ENCODE data around the gene SSH3. TPM values are rescaled to one million over a fixed set of nuclear protein-coding genes. Genes with fewer than 3 reads are reported as not detected.

Gene SSH3
- total and polyA plus RNA-seq, 2 of the 8 experiments (the other 6 are each of a cell fraction or from before 2014, with no cell fraction given) = 16.9 to 19.8 TPM

DNA sequence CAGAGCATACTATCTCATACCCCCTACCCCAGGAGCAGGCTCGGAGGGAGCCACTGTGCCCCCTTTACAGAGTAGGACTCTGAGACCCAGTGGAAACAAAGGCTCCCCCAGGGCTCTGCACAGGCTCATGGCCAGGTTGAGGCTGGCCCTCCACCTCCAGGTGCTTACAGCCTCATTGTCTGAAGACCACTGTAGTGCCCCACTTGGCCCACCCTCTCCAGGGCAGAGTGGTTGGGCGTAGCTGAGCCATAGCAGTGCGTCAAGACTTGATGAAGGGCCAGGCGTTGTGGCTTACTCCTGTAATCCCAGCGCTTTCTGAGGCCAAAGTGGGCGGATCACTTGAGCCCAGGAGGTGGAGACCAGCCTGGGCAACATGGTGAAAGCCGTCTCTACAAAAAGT is 12.5 kb upstream of the SSH3 start (continued):
- TF ChIP-seq SP4 (IDR thresholded peaks at IDR 0.05; ENCODE audit: low read length) = no peak
- TF ChIP-seq GABPA (IDR thresholded peaks at IDR 0.05; ENCODE audit: borderline replicate concordance, insufficient read depth, low read length) = no peak
- TF ChIP-seq KDM5A (IDR thresholded peaks at IDR 0.05; ENCODE audit: low read length) = no peak
- no peak for TF ChIP-seq SIRT6 (IDR thresholded peaks at IDR 0.05; ENCODE audit: low read length)
- TF ChIP-seq ATF3 (IDR thresholded peaks at IDR 0.05; ENCODE audit: insufficient read depth, low read depth, low read length) = no peak
- no peak for TF ChIP-seq BRCA1 (IDR thresholded peaks at IDR 0.05; ENCODE audit: low read depth, low read length)
- no peak for TF ChIP-seq BACH1 (IDR thresholded peaks at IDR 0.05; ENCODE audit: low read length)
- no peak for TF ChIP-seq POU5F1 (IDR thresholded peaks at IDR 0.05; ENCODE audit: low read depth, low read length)
